Muscle of arm (tissue), 12 donors: Measurements from ENCODE around the gene FBLL1. TPM values are rescaled to one million over a fixed set of nuclear protein-coding genes. Genes with fewer than 3 reads are reported as not detected.

Experiments
- polyA plus RNA-seq, 12 donors: library from polyadenylated mRNA; unstranded; fragments of 120-200 nt; gene quantifications; one replicate each; pipeline ENCODE4 v1.2.1, GENCODE V29; 2013; ENCODE audit not compliant: insufficient read length in 12 of 12

The FBLL1 gene
- polyA plus RNA-seq, 12 donors, result 0.29 to 2.2 (median 0.88) TPM; not detected in 2

Other genes with a start within 250 kb of the FBLL1 start
- 10 to 100 TPM in 1 of 12 donors, 1 to 10 TPM in 5, under 1 TPM in 5, not detected in 1; 0.45 to 15.5 (median 1.4) TPM for gene WWC1, start 237.7 kb upstream of the FBLL1 start, polyA plus RNA-seq
- 10 to 100 TPM in 11 of 12 donors, not detected in 1; 31.5 to 78.1 (median 61.7) TPM for gene RARS1, start 42.8 kb upstream of the FBLL1 start, polyA plus RNA-seq
- 10 to 100 TPM in 11 of 12 donors, not detected in 1; 34.2 to 51.8 (median 45.9) TPM for gene PANK3, start 50.1 kb downstream of the FBLL1 start, polyA plus RNA-seq